Pancreas (tissue), 10 donors: ENCODE measurements around the gene KCNE3. TPM values are rescaled to one million over a fixed set of nuclear protein-coding genes. Genes with fewer than 3 reads are reported as not detected.

Experiments used
- ATAC-seq, 4 donors: fragments of 200-7000 bp; cut with Tn5 transposase; one replicate each; pipeline versions ENCODE4 v1.8.0 to v1.9.1; 2020; ENCODE audit warnings: mild to moderate bottlenecking in 4 of 4, moderate library complexity in 4 of 4
- DNase-seq, 6 donors: peaks; one replicate each; pipeline ENCODE4 v3.0.0-alpha.2; 2020
- FAIRE-seq: peaks from 2 replicates; lab custom pipeline; 2012; peaks lifted over from hg19 to GRCh38; lab: Jason Lieb, UNC
- H3K27ac ChIP-seq, 4 donors: fragments of 200-600 bp; sonication (generic); 1 replicate in 3 of 4; 2 replicates in 1 of 4; pipeline versions ENCODE4 v1.5.0 to v1.8.0; 2020
- H3K27me3 ChIP-seq, 4 donors: fragments of 200-600 bp; one replicate each; pipeline ENCODE4 v1.8.0; 2021
- H3K36me3 ChIP-seq, 3 donors: fragments of 200-600 bp; sonication (generic) in 1 of 3; one replicate each; pipeline versions ENCODE4 v1.5.0 to v1.8.0; 2020 to 2021
- H3K4me1 ChIP-seq, 3 donors: fragments of 200-600 bp; one replicate each; pipeline ENCODE4 v1.8.0; 2021
- H3K4me3 ChIP-seq, 4 donors: fragments of 200-600 bp; sonication (generic) in 2 of 4; one replicate each; pipeline versions ENCODE4 v1.5.0 to v1.8.0; 2020 to 2021
- H3K9me3 ChIP-seq, 4 donors: fragments of 200-600 bp; one replicate each; pipeline ENCODE4 v1.8.0; 2021
- CTCF ChIP-seq, 4 donors: fragments of 200-600 bp; sonication (generic) in 3 of 4; IDR thresholded peaks; one replicate each; pipeline versions ENCODE4 v1.5.0 to v1.8.0; 2021; ENCODE audit warnings: antibody characterized with exemption in 4 of 4
- WGBS, 2 donors: extraction: QIAGEN DNeasy Blood & Tissue Kit; methylation state at CpG; one replicate each; pipeline ENCODE4 v1.1.7; 2013; 5-methylcytosine and 5-hydroxymethylcytosine counted together
- intact Hi-C, 3 donors: fragments of 100-400 bp; cut with DNase I; formaldehyde crosslinking; loops; one replicate each; pipeline versions ENCODE4 v1.11.1 to v1.14.2; 2022
- polyA plus RNA-seq, 2 donors: library from polyadenylated mRNA; stranded (reverse); fragments of 200-250 nt; gene quantifications; one replicate each; pipeline ENCODE4 v1.2.3, GENCODE V29; 2013
- total RNA-seq, 6 donors: library from RNA; stranded (reverse); fragmentation: NEBNext Ultra II Directional in 4 of 6; extraction: Animal tissue kit (Norgen Biotek cat#: 25700) in 4 of 6; gene quantifications; one replicate each; pipeline versions ENCODE4 v1.2.1 to v1.2.4, GENCODE V29; 2021 to 2023
- donor health status: healthy with polysubstance abuse.
- donor health status: DM: no; HTN: no; CAD: no; lungs with moderate emphysema.
- donor health status: DM: no; HTN: no; CAD: no.
- donor health status: control.
- donor health status: control.
- donor health status: Bipolar disorder and iron deficiency.
- donor health status: DM: yes; HTN: yes; CAD: no.
- donor health status: DM: no; HTN: no; CAD: no.
- donor health status: DM: no; HTN: no; CAD: no.
- donor health status: DM: yes; HTN: yes; CAD: no.

KCNE3 gene
- total and polyA plus RNA-seq, 8 donors: 4.1 to 10.9 (median 5.1) TPM

GRCh38 chr11:74453373-74453975 lies 13.9 kb downstream of the KCNE3 start:
- Histone ChIP-seq H3K9me3 (no peaks in the 10 kb centered on the region), H3K4me3 (no peak overlapping the region), H3K27me3 (no peaks in the 10 kb centered on the region), H3K27ac (no peak overlapping the region), H3K4me1 (no peaks in the 10 kb centered on the region), H3K36me3 (no peaks in the 10 kb centered on the region)
- peak; percentile 40 to 73 (median 69) for TF ChIP-seq CTCF (IDR thresholded peaks at IDR 0.05)
- ATAC-seq (peak; percentile 76 to 87 (median 84)), FAIRE-seq (no peak), DNase-seq (peak; percentile 52 to 81 (median 67))
- WGBS, 2 donors: 31 to 37% methylated on average over 10 of the region's 10 CpGs
- intact Hi-C loops: loop anchor here in 2 of 3 donors (2.0 to 5.0 kb wide), 2 partner anchors 117 to 119 kb away; no protein-coding TSS in a partner anchor

- WGBS, 2 donors: 69 to 73% methylated on average over 3 of the region's 3 CpGs
- FAIRE-seq (no peak), DNase-seq (no peak), ATAC-seq (no peak)
- TF ChIP-seq CTCF (IDR thresholded peaks at IDR 0.05): no peak
- H3K36me3 ChIP-seq: no peaks in the 10 kb centered on the region
- H3K4me1 ChIP-seq: peaks cover 0 to 5% (median 4%) of the 10 kb centered on the region in 3 donors
- H3K4me3 ChIP-seq: no peak overlapping the region
- intact Hi-C loops: loop anchor here in 2 of 3 donors (2.0 to 5.0 kb wide), 2 partner anchors 118 to 120 kb away; no protein-coding TSS in a partner anchor
- no peaks in the 10 kb centered on the region for H3K27me3 ChIP-seq
- no peaks in the 10 kb centered on the region for H3K9me3 ChIP-seq
- no peak overlapping the region for H3K27ac ChIP-seq
Observed at GRCh38 chr11:74452366-74452765, 15.0 kb downstream of the KCNE3 start.

GRCh38 chr11:74450318-74450717 lies 17.0 kb downstream of the KCNE3 start:
- no peaks in the 10 kb centered on the region for H3K27me3 ChIP-seq
- no peak for ATAC-seq
- 66 to 76% methylated on average over 6 of the region's 6 CpGs for WGBS, 2 donors

GRCh38 chr11:74449369-74449931 lies 17.9 kb downstream of the KCNE3 start:
- DNase-seq (peak in 3 of 6 donors; percentile 46 to 67 (median 57)), FAIRE-seq (no peak), ATAC-seq (peak; percentile 67 to 87 (median 77))
- 59 to 75% methylated on average over 2 of the region's 2 CpGs for WGBS, 2 donors
- no peak overlapping the region for H3K4me3 ChIP-seq
- peaks cover 3 to 8% (median 5%) of the 10 kb centered on the region in 3 donors for H3K4me1 ChIP-seq
- H3K9me3 ChIP-seq: no peaks in the 10 kb centered on the region
- no peak overlapping the region for H3K27ac ChIP-seq
- no peaks in the 10 kb centered on the region for H3K27me3 ChIP-seq
- intact Hi-C loops: loop anchor here in 2 of 3 donors (5.0 kb wide), 2 partner anchors 57 to 192 kb away; no protein-coding TSS in a partner anchor
- peak; percentile 31 to 56 (median 48) for TF ChIP-seq CTCF (IDR thresholded peaks at IDR 0.05)
- no peaks in the 10 kb centered on the region for H3K36me3 ChIP-seq

More at GRCh38 chr11:74450318-74450717, 17.0 kb downstream of the KCNE3 start:
- H3K36me3 ChIP-seq: no peaks in the 10 kb centered on the region
- H3K9me3 ChIP-seq: no peaks in the 10 kb centered on the region
- no peak overlapping the region for H3K4me3 ChIP-seq
- no peak for TF ChIP-seq CTCF (IDR thresholded peaks at IDR 0.05)
- H3K27ac ChIP-seq: no peak overlapping the region
- DNase-seq (no peak), FAIRE-seq (no peak)
- intact Hi-C loops: loop anchor here in 1 of 3 donors (5.0 kb wide), 1 partner anchor 122 kb away; no protein-coding TSS in a partner anchor
- peaks cover 0 to 5% (median 4%) of the 10 kb centered on the region in 3 donors for H3K4me1 ChIP-seq
